ENCODE results near the gene OPN1SW.

Gene OPN1SW

GRCh38 chr7:128775744-128776474 lies at the start of gene OPN1SW:
OPN1SW (minus strand) TSS chr7:128775794; CDS start chr7:128775781, 13 bp downstream.
- no peak for DNase-seq (ENCODE audit: low read depth)

DNA sequence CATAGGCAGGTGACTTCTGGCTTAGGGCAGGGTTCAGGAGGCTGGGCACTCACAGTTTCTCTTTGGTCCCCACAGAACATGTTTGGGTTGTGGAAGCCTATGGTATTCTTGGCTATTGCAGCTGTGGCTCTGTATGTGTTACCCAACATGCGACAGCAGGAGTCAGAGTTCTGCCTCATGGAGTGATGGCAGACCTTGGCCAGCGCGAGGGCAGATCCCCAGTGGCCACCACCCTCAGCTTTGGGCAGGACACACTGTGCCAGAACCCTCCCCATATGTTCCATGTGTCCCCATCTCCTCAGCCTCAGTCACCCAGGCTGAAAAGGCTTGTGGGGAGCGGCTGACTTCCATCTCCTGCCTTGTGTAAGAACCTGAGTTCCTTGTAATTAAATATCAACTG lies 46.1 kb upstream of the OPN1SW start:
- no peak for DNase-seq (ENCODE audit: low read depth)

GRCh38 chr7:128818694-128819093 lies 43.1 kb upstream of the OPN1SW start:
- DNase-seq (ENCODE audit: low read depth): no peak

DNA sequence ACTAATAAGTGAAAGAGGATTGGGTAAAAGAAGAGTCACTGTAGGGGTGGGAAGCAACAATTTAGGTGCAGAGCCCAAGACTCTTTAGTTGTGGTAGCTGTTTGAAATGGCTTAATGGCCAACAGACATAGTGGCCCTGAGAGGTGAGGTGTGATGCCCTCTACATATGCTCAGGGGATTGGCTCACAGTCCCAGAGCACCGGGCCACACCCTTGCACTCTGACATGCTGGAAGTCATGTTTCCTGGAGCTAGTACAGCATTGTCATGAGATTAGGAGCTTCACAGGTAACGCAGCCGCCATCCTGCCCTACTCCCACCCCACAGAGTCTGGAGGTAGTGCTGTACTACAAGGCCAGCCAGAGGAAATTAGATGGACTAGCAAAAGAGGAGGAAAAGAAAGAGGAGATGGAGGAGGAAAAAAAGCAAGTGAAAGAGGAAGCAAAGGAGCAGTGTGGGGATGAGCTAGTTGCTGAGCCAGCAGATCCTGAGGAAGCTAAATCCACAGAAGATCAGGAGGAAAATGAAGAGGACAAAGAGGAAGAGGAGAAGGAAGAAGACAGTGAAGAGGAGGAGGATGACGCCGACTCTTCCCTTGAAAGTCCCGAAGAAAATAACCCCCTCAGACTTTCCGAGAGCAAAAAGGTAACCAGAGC lies 39.8 kb upstream of the OPN1SW start:
- no peak for DNase-seq (ENCODE audit: low read depth)

GRCh38 chr7:128814499-128814898 lies 38.9 kb upstream of the OPN1SW start:
- no peak for DNase-seq (ENCODE audit: low read depth)

GRCh38 chr7:128812514-128813168 lies 37.0 kb upstream of the OPN1SW start:
- DNase-seq (ENCODE audit: low read depth): no peak

- no peak for DNase-seq (ENCODE audit: low read depth)
These were observed 36.2 kb upstream of the OPN1SW start for GRCh38 chr7:128811631-128812430.

- DNase-seq (ENCODE audit: low read depth): no peak
These were observed 35.4 kb upstream of the OPN1SW start for GRCh38 chr7:128810997-128811396.

DNA sequence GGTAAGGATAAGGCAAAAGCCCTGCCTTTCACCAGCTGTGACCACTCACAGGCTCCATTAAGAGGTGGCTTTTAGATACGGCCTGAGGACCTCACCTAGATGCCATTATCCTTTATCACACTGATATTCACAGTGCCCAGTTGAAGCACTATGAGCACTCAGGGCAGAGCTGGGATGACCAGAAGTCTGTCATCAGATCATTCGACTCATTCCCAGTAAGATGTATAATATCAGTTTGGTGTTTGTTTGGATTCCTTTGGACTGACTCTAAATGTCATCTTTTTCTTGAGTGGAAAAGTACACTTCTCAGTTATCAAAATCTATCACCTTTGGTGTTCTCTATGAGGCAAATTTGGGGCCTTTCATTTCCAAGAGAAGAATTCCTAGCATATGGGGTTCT lies 34.9 kb upstream of the OPN1SW start:
- DNase-seq (ENCODE audit: low read depth): no peak

DNA sequence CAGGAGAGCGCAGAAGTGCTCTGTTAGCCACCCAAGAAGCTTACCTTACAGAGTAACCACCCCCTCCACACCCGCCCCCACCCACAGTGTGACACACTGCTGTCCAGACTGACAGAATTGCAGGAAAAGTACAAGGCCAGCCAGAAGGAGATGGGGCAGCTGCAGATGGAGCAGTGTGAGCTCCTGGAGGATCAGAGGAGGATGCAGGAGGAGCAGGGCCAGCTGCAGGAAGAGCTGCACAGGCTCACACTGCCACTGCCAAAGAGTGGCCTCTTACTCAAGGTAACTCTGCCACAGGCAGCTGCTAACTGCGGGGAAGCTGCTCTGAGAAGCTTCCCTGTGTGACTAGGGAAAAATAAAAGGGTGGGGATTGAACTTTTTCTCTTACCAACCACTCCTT lies 33.8 kb upstream of the OPN1SW start:
- no peak for DNase-seq (ENCODE audit: low read depth)

- DNase-seq (ENCODE audit: low read depth): no peak
These were observed 31.6 kb upstream of the OPN1SW start for GRCh38 chr7:128807191-128807590.

DNA sequence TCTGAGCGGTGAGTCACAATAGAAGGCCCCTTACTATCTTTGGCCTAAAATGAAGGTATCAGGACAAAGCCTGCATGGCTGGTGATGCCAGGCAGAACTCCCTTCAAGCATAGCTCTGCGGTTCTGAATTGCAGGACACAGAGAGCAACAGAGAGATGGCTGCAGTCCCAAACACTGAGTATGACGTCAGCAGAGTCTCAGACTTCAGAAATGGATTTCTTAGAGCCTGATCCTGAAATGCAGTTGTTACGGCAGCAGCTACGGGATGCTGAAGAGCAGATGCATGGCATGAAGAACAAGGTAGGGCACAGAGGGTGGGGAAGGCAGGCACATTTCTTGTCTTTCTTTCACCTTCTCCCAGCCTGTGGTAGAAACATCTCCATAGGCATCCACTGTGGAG lies 29.6 kb upstream of the OPN1SW start:
- DNase-seq (ENCODE audit: low read depth): no peak

- DNase-seq (ENCODE audit: low read depth): no peak
These were observed 28.9 kb upstream of the OPN1SW start for GRCh38 chr7:128804484-128804883.

GRCh38 chr7:128801667-128802418 lies 26.2 kb upstream of the OPN1SW start:
- no peak for DNase-seq (ENCODE audit: low read depth)

DNA sequence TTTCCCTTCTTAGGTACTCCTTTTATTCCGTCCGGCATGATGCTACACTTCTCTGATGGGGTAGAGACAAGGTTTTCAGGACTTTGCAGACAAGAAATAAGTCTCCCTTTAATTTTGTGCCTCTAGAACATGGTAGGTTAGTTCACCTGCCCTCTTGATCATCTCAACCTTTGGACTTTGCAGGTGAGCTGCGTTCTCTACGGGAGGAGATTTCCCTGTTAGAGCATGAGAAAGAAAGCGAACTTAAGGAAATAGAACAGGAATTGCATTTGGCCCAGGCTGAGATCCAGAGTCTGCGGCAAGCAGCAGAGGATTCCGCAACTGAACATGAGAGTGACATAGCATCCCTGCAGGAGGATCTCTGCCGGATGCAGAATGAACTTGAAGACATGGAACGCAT lies 25.4 kb upstream of the OPN1SW start:
- no peak for DNase-seq (ENCODE audit: low read depth)

DNA sequence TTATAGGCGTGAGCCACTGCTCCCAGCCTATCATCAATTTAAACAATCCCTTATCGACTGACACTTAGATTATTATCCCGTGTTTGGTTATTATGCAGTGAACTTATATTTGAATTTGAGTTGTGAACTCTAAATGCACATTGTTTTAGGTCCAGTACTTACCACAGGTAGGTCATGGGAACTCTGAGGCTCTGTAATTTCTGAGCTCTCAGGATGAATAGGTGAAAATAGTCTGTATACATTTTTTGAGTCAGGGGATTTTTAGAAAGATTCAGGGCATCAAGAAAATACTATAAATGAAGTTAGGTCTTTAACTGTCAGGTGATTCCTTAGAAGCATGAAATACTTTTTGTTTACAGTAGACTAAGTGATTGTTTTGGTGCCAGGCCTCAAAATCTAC lies 25.0 kb upstream of the OPN1SW start:
- no peak for DNase-seq (ENCODE audit: low read depth)

GRCh38 chr7:128799451-128799850 lies 23.9 kb upstream of the OPN1SW start:
- no peak for DNase-seq (ENCODE audit: low read depth)

DNA sequence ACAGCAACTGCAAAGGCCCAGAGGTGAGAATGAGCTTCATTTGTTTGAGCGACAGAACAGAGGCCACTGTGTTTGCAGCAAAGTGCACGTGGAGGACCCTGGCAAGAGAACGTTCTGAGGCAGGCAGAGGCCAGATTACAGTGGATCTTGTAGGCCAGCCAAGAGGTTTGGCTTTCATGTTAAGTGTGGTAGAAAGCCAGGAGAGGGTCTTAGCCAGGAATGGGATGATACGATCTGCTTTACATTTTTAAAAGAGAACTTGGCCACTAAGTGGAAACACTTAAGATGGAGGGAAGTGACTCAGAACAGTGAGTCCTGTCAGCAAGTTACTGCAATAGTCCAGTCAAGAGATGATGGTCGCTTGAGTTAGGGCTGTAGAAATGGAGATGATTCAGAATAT lies 20.7 kb upstream of the OPN1SW start:
- DNase-seq (ENCODE audit: low read depth): no peak

- DNase-seq (ENCODE audit: low read depth): no peak
These were observed 19.5 kb upstream of the OPN1SW start for GRCh38 chr7:128795129-128795528.

DNA sequence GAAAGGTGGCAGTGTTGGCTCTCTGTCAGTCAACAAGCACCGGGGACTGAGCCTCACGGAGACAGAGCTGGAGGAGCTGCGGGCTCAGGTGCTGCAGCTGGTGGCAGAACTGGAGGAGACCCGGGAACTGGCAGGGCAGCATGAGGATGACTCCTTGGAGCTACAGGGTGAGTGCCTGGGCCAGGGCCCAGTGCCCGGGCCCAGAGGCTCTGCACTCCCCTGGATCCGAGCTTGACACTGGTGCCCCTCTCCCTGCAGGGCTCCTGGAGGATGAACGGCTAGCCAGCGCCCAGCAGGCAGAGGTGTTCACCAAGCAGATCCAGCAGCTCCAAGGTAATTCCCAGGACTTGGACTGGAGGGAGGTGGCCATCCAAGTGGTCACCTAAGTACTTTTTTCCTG lies 18.8 kb upstream of the OPN1SW start:
- no peak for DNase-seq (ENCODE audit: low read depth)

DNA sequence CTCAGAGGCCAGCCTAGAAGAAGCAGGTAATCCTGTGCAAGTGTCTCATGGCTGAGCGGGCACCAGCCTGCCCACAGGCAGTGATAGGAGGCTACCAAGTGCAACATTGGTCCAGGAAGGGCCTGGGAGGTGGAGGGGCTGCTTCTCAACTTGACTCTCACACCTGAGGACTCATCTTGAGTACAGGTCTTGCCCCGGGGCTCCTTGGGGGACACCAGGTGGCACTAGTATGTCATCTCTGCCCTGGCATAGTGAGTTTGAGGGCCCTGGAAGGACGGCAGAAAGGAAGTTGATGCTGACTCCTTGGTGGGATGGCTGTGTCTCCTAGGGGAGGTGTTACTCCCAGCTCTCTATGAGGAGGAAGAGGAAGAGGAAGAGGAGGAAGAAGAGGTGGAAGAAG lies 18.4 kb upstream of the OPN1SW start:
- no peak for DNase-seq (ENCODE audit: low read depth)

GRCh38 chr7:128793181-128793547 lies 17.6 kb upstream of the OPN1SW start:
- no peak for DNase-seq (ENCODE audit: low read depth)
